ENCODE data around the gene IL24. TPM values are rescaled to one million over a fixed set of nuclear protein-coding genes. Genes with fewer than 3 reads are reported as not detected.

IL24 gene
- total RNA-seq, 4 donors from 2014 or later: not detected

GRCh38 chr1:206947255-206947654, 50.0 kb downstream of the IL24 start:
- TF ChIP-seq EP300 (IDR thresholded peaks at IDR 0.05; ENCODE audit: low read depth) (no peak), POLR2A (IDR thresholded peaks at IDR 0.05) (no peak), POLR2AphosphoS5 (IDR thresholded peaks at IDR 0.05) (no peak)
- TF ChIP-seq, protein P1, sequence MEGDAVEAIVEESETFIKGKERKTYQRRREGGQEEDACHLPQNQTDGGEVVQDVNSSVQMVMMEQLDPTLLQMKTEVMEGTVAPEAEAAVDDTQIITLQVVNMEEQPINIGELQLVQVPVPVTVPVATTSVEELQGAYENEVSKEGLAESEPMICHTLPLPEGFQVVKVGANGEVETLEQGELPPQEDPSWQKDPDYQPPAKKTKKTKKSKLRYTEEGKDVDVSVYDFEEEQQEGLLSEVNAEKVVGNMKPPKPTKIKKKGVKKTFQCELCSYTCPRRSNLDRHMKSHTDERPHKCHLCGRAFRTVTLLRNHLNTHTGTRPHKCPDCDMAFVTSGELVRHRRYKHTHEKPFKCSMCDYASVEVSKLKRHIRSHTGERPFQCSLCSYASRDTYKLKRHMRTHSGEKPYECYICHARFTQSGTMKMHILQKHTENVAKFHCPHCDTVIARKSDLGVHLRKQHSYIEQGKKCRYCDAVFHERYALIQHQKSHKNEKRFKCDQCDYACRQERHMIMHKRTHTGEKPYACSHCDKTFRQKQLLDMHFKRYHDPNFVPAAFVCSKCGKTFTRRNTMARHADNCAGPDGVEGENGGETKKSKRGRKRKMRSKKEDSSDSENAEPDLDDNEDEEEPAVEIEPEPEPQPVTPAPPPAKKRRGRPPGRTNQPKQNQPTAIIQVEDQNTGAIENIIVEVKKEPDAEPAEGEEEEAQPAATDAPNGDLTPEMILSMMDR (IDR thresholded peaks at IDR 0.05): no peak
- intact Hi-C loops (cut with DNase I; ENCODE audit: low total_unique reads): no loop called here
- 54% methylated on average over 3 of the region's 3 CpGs; no CpG with 5 or more reads in 1 of the 2 donors for WGBS, 2 donors (ENCODE audit: low coverage in 1 of 2)
- Histone ChIP-seq H3K4me3 (peak overlapping the region in 2 of 4 donors; percentile 12 to 52), H3K9me3 (no peaks in the 10 kb centered on the region), H3K4me1 (peaks cover 4 to 55% (median 38%) of the 10 kb centered on the region in 4 donors), H3K36me3 (no peaks in the 10 kb centered on the region), H3K27ac (peak overlapping the region; percentile 82 to 89 (median 83)), H3K27me3 (no peaks in the 10 kb centered on the region)
- in situ Hi-C loops (cut with MboI; ENCODE audit: low pct_ligation_motif_present in 1 of 4, low pct_unique_long_range_greater_than_20kb in 1 of 4, low sequenced_read_pairs in 3 of 4): no loop called here
- DNase-seq: no peak

GRCh38 chr1:206949208-206949607, 52.0 kb downstream of the IL24 start:
- H3K36me3 ChIP-seq: no peaks in the 10 kb centered on the region
- in situ Hi-C loops (cut with MboI; ENCODE audit: low pct_ligation_motif_present in 1 of 4, low pct_unique_long_range_greater_than_20kb in 1 of 4, low sequenced_read_pairs in 3 of 4): no loop called here
- WGBS, 2 donors (ENCODE audit: low coverage in 1 of 2): 80% methylated on average over 4 of the region's 4 CpGs; no CpG with 5 or more reads in 1 of the 2 donors

DNA sequence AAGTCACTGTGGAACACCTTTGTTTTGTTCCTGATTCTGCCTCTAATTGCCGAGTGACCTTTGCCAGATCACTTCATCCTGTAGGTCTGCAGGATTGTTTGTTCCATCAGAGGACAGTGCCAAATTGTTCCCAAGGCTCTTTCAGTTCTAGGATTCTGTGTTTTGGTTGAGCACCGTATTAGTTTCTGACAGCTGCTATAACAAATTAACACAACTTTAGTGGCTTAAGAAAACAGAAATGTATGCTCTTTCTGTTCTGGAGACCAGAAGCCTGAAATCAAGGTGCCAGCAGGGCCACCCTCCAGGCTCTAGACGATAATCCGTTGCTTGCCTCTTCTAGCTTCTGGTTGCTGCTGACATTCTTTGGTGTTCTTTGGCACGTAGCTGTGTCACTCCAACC, 52.4 kb downstream of the IL24 start:
- Histone ChIP-seq H3K27me3 (no peaks in the 10 kb centered on the region), H3K27ac (peak overlapping the region in 1 of 4 donors; percentile 85), H3K36me3 (no peaks in the 10 kb centered on the region), H3K9me3 (no peaks in the 10 kb centered on the region), H3K4me1 (peaks cover 4 to 72% (median 56%) of the 10 kb centered on the region in 4 donors), H3K4me3 (no peak overlapping the region)
- in situ Hi-C loops (cut with MboI; ENCODE audit: low pct_ligation_motif_present in 1 of 4, low pct_unique_long_range_greater_than_20kb in 1 of 4, low sequenced_read_pairs in 3 of 4) (no loop called here), intact Hi-C loops (cut with DNase I; ENCODE audit: low total_unique reads) (no loop called here)
- TF ChIP-seq POLR2AphosphoS5 (IDR thresholded peaks at IDR 0.05) (no peak), EP300 (IDR thresholded peaks at IDR 0.05; ENCODE audit: low read depth) (no peak), POLR2A (IDR thresholded peaks at IDR 0.05) (no peak)
- TF ChIP-seq, protein P1 (IDR thresholded peaks at IDR 0.05): no peak
- no peak for DNase-seq
- WGBS, 2 donors (ENCODE audit: low coverage in 1 of 2): 87 to 91% methylated on average over 5 of the region's 5 CpGs

More at GRCh38 chr1:206949208-206949607, 52.0 kb downstream of the IL24 start:
- H3K27ac ChIP-seq: no peak overlapping the region
- no peaks in the 10 kb centered on the region for H3K9me3 ChIP-seq
- H3K4me3 ChIP-seq: no peak overlapping the region
- DNase-seq: no peak
- TF ChIP-seq POLR2AphosphoS5 (IDR thresholded peaks at IDR 0.05): no peak
- TF ChIP-seq, protein P1 (IDR thresholded peaks at IDR 0.05): no peak
- TF ChIP-seq EP300 (IDR thresholded peaks at IDR 0.05; ENCODE audit: low read depth): no peak
- no peak for TF ChIP-seq POLR2A (IDR thresholded peaks at IDR 0.05)
- intact Hi-C loops (cut with DNase I; ENCODE audit: low total_unique reads): no loop called here
- H3K4me1 ChIP-seq: peaks cover 4 to 68% (median 52%) of the 10 kb centered on the region in 4 donors
- H3K27me3 ChIP-seq: no peaks in the 10 kb centered on the region

DNA sequence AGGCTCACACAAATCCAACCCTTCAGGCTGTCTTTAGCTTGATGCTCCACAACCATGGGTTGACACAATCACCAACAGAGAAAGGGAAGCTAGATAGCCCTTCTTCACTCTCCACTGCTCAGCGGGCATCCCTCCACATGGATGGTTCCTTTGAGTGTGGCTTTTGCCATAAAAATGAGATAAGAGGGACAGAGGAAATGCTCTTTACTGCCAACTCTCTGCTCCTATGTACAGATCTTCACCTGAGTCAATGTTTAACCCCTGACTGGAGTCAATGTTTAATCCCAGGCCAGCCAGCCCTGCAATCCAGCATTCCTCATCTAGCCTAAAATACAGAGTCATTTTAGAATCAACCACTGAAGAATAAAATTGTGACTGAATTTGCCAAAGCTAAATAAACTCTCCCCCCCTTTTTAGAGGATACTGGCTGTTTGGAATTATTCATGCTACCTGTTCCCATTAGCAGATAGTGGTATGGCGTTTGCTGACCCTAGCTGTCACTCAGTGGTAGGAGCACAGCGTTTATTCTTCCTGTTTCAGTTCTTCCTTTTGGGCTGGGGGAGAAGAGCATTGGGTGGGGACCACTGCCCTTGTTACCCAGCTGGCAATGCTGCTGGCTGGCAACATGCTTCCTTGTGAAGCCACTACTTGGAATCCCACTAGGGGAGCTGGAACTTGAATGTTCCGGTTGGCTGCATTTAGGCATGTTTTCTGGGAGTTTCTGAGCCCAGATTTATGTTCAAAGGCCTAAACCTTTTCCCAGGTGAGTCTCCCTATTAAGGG, 54.3 kb downstream of the IL24 start:
- H3K4me1 ChIP-seq: peaks cover 11 to 90% (median 73%) of the 10 kb centered on the region in 4 donors
- H3K27me3 ChIP-seq: no peaks in the 10 kb centered on the region
- in situ Hi-C loops (cut with MboI; ENCODE audit: low pct_ligation_motif_present in 1 of 4, low pct_unique_long_range_greater_than_20kb in 1 of 4, low sequenced_read_pairs in 3 of 4): no loop called here
- intact Hi-C loops (cut with DNase I; ENCODE audit: low total_unique reads): no loop called here
- no peaks in the 10 kb centered on the region for H3K36me3 ChIP-seq
- WGBS, 2 donors (ENCODE audit: low coverage in 1 of 2): 40 to 65% methylated on average over 1 to 4 of the region's 4 CpGs
- peak overlapping the region; percentile 85 to 90 (median 89) for H3K27ac ChIP-seq
- TF ChIP-seq, protein P1 (IDR thresholded peaks at IDR 0.05): peak in 1 of 5 experiments; percentile 14
- no peak for TF ChIP-seq EP300 (IDR thresholded peaks at IDR 0.05; ENCODE audit: low read depth)
- peak; percentile 8 to 61 (median 45) for TF ChIP-seq POLR2AphosphoS5 (IDR thresholded peaks at IDR 0.05)
- TF ChIP-seq POLR2A (IDR thresholded peaks at IDR 0.05): no peak
- no peaks in the 10 kb centered on the region for H3K9me3 ChIP-seq
- H3K4me3 ChIP-seq: no peak overlapping the region
- peak; percentile 53 for DNase-seq
